DOHH2 (cell line): ENCODE results near the gene UBR3.
"Not testable (repeated sequence)": the region's sequence is repeated elsewhere in the genome, so short reads cannot be mapped to it uniquely, and the experiment has no call there.

ENCODE experiments used
- H3F3A ChIP-seq: fragments of 200-600 bp; sonication (generic), shearing (Covaris generic); 2 replicates; pipeline ENCODE4 v1.6.0; 2016; ENCODE audit warnings: antibody characterized with exemption, mild to moderate bottlenecking; ENCODE audit not compliant: control insufficient read depth, insufficient read depth
- H3K27ac ChIP-seq: fragments of 200-600 bp; sonication (generic); 2 replicates; pipeline ENCODE4 v1.5.1; 2014; ENCODE audit warnings: low read depth, mild to moderate bottlenecking, low read length, moderate library complexity
- H3K27me3 ChIP-seq: fragments of 200-600 bp; sonication (generic); 2 replicates; pipeline ENCODE4 v1.6.1; 2014; ENCODE audit warnings: mild to moderate bottlenecking, low read length, mixed read lengths; ENCODE audit not compliant: control insufficient read depth
- H3K36me3 ChIP-seq: fragments of 200-600 bp; sonication (generic); 2 replicates; pipeline ENCODE4 v1.6.1; 2014; ENCODE audit warnings: mild to moderate bottlenecking, low read length, moderate library complexity, mixed read lengths; ENCODE audit not compliant: control insufficient read depth
- H3K4me1 ChIP-seq: fragments of 200-600 bp; sonication (generic); 2 replicates; pipeline ENCODE4 v1.6.1; 2014; ENCODE audit warnings: mild to moderate bottlenecking, low read length, mixed read lengths; ENCODE audit not compliant: control insufficient read depth
- H3K4me2 ChIP-seq: fragments of 200-600 bp; sonication (generic); 2 replicates; pipeline ENCODE4 v1.6.0; 2014; ENCODE audit warnings: mild to moderate bottlenecking, low read length, moderate library complexity
- H3K4me3 ChIP-seq: fragments of 200-600 bp; sonication (generic); 2 replicates; pipeline ENCODE4 v1.5.1; 2014; ENCODE audit warnings: mild to moderate bottlenecking, low read length, mixed read lengths
- H3K79me2 ChIP-seq: fragments of 200-600 bp; sonication (generic); 2 replicates; pipeline ENCODE4 v1.6.1; 2014; ENCODE audit warnings: mild to moderate bottlenecking, low read length, mixed read lengths; ENCODE audit not compliant: control insufficient read depth
- H3K9me2 ChIP-seq: fragments of 200-600 bp; sonication (generic); replicated peaks from 2 replicates; pipeline ENCODE4 v1.6.1; 2014; ENCODE audit warnings: mild to moderate bottlenecking, low read length, mixed read lengths; ENCODE audit not compliant: control insufficient read depth
- H3K9me3 ChIP-seq: fragments of 200-600 bp; sonication (generic); 2 replicates; pipeline ENCODE4 v1.6.1; 2014; ENCODE audit warnings: antibody characterized with exemption, low read length, mixed read lengths; ENCODE audit not compliant: control insufficient read depth, insufficient read depth
- H4K20me1 ChIP-seq: fragments of 200-600 bp; sonication (generic); 2 replicates; pipeline ENCODE4 v1.6.0; 2014; ENCODE audit warnings: low read depth, mild to moderate bottlenecking, antibody characterized with exemption, low read length, moderate library complexity; ENCODE audit not compliant: control insufficient read depth, insufficient read depth
- EZH2phosphoT487 ChIP-seq: fragments of 200-600 bp; sonication (generic); IDR thresholded peaks from 2 replicates; pipeline ENCODE4 v1.6.1; 2017; ENCODE audit warnings: borderline replicate concordance, mild to moderate bottlenecking, antibody characterized with exemption, low read length, moderate library complexity, mixed read lengths
- TF ChIP-seq, protein P1 (sequence below): fragments of 200-600 bp; sonication (generic); IDR thresholded peaks from one replicate; pipeline ENCODE4 v1.5.1; 2014; ENCODE audit warnings: antibody characterized with exemption, mild to moderate bottlenecking, low read depth, low read length; ENCODE audit not compliant: poor library complexity, severe bottlenecking

Gene UBR3

DNA sequence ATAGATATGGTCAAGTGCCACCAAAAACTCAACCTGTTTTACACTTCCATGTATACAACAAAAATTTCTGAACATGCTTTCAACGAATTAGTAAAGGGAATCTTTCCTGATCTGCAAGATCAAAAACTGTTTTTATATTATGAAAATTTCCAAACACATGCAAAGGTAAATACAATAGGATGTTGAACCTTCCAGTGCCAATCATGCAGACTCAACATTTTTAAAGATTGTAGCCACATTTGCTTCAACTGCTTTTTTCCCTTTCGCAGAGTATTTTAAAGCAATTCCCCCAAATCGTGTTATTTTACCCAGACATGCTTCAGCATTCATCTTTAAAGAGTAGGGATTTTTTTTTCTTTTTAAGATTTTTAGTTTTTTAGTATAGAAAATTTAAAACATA is 40.3 kb downstream of the UBR3 start:
- H3K36me3 ChIP-seq: no peaks in the 10 kb centered on the region
- TF ChIP-seq, protein P1, sequence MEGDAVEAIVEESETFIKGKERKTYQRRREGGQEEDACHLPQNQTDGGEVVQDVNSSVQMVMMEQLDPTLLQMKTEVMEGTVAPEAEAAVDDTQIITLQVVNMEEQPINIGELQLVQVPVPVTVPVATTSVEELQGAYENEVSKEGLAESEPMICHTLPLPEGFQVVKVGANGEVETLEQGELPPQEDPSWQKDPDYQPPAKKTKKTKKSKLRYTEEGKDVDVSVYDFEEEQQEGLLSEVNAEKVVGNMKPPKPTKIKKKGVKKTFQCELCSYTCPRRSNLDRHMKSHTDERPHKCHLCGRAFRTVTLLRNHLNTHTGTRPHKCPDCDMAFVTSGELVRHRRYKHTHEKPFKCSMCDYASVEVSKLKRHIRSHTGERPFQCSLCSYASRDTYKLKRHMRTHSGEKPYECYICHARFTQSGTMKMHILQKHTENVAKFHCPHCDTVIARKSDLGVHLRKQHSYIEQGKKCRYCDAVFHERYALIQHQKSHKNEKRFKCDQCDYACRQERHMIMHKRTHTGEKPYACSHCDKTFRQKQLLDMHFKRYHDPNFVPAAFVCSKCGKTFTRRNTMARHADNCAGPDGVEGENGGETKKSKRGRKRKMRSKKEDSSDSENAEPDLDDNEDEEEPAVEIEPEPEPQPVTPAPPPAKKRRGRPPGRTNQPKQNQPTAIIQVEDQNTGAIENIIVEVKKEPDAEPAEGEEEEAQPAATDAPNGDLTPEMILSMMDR: no peak
- no peak for TF ChIP-seq EZH2phosphoT487
- no peak overlapping the region for H3K27ac ChIP-seq
- no peak overlapping the region for H3K4me3 ChIP-seq
- H3F3A ChIP-seq: 0 out of 2 replicates have a peak, but pooled peaks cover 4% of the 10 kb centered on the region
- H3K4me1 ChIP-seq: no peaks in the 10 kb centered on the region
- H4K20me1 ChIP-seq: no peaks in the 10 kb centered on the region
- H3K9me2 ChIP-seq: no peaks in the 10 kb centered on the region
- no peaks in the 10 kb centered on the region for H3K9me3 ChIP-seq
- no peak overlapping the region for H3K4me2 ChIP-seq
- no peaks in the 10 kb centered on the region for H3K27me3 ChIP-seq
- H3K79me2 ChIP-seq: peaks cover 36% of the 10 kb centered on the region

DNA sequence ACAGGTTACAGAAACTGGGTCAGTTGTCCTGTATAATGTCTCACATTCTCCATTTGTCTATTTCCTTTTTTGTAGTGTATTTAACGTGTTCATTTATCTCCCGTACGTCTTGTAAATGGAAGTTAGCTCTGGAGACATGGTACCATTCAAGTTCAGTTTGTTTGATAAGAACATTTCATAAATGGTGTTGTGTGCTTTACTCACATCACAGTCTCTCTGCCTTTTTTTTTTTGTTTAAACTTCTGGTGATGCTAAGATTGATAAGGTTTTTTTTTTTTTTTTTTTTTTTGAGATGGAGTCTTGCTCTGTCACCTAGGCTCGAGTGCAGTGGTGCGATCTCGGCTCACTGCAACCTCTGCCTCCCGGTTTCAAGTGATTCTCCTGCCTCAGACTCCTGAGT is 41.7 kb downstream of the UBR3 start:
- H3K4me3 ChIP-seq: no peak overlapping the region
- no peaks in the 10 kb centered on the region for H3K9me3 ChIP-seq
- H3K9me2 ChIP-seq: no peaks in the 10 kb centered on the region
- no peaks in the 10 kb centered on the region for H3K4me1 ChIP-seq
- H3K79me2 ChIP-seq: peaks cover 24% of the 10 kb centered on the region
- H3K36me3 ChIP-seq: no peaks in the 10 kb centered on the region
- TF ChIP-seq, protein P1: no peak
- no peak for TF ChIP-seq EZH2phosphoT487
- no peak overlapping the region for H3K27ac ChIP-seq
- H3K27me3 ChIP-seq: no peaks in the 10 kb centered on the region
- H3K4me2 ChIP-seq: no peak overlapping the region
- no peaks in the 10 kb centered on the region for H4K20me1 ChIP-seq
- H3F3A ChIP-seq: 0 out of 2 replicates have a peak, but pooled peaks cover 4% of the 10 kb centered on the region

DNA sequence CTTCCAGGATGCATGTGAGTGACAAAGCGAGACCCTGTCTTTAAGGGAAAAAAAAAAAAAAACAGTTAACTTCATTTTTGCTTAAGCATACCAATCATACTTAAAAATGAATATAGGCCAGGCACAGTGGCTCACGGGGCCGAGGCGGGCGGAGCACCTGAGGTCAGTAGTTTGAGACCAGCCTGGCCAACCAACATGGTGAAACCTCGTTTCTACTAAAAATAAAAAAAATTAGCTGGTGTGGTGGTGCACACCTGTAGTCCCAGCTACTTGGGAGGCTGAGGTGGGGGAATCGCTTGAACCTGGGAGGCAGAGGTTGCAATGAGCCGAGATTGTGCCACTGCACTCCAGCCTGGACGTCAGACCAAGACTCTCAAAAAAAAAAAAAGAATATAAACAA is 44.1 kb downstream of the UBR3 start:
- H3K36me3 ChIP-seq, H3K27ac ChIP-seq, H3K4me3 ChIP-seq, H3K9me3 ChIP-seq, H3F3A ChIP-seq, H3K4me1 ChIP-seq, H3K9me2 ChIP-seq, H4K20me1 ChIP-seq, H3K4me2 ChIP-seq, H3K27me3 ChIP-seq: not testable (repeated sequence)
- peaks cover 12% of the 10 kb centered on the region for H3K79me2 ChIP-seq

DNA sequence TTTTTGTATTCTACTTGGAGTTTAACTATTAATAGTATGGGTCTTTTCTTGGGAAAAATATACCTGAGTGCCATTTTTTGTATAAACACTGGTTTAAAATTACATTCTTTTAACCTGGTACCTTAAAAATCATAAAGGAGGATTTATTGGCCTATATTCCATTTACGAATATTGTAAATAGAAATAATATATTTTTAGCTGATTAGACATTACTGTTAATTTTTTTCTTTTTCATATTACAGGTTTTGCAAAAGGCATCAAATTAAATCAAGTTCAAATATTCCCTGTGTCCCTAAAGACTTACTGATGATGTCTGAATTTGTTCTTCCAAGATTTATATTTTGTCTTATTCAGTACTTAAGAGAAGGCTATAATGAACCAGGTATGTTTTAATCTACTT is 44.7 kb downstream of the UBR3 start:
- no peaks in the 10 kb centered on the region for H3K27me3 ChIP-seq
- H3K79me2 ChIP-seq: peaks cover 12% of the 10 kb centered on the region

More for the DNA sequence above, 44.7 kb downstream of the UBR3 start:
- TF ChIP-seq EZH2phosphoT487: no peak
- TF ChIP-seq, protein P1: no peak
- Histone ChIP-seq H3F3A (0 out of 2 replicates have a peak, but pooled peaks cover 4% of the 10 kb centered on the region), H3K9me3 (no peaks in the 10 kb centered on the region), H3K9me2 (no peaks in the 10 kb centered on the region), H3K36me3 (peaks cover under 1% of the 10 kb centered on the region; the same call in 1 of the 2 replicates), H3K27ac (no peak overlapping the region), H3K4me1 (no peaks in the 10 kb centered on the region), H4K20me1 (no peaks in the 10 kb centered on the region), H3K4me2 (no peak overlapping the region), H3K4me3 (no peak overlapping the region)
